Thyroid gland (tissue), 4 donors: Measurements from ENCODE around the gene GRM4. TPM values are rescaled to one million over a fixed set of nuclear protein-coding genes. Genes with fewer than 3 reads are reported as not detected.

Experiments used
- DNase-seq, 2 donors: peaks; one replicate each; pipeline ENCODE4 v3.0.0-alpha.2; 2019
- H3K27ac ChIP-seq, 3 donors: fragments of 200-600 bp; sonication (generic); 1 replicate in 2 of 3; 2 replicates in 1 of 3; pipeline ENCODE4 v1.5.1; 2016 to 2019; ENCODE audit warnings: mild to moderate bottlenecking in 1 of 3, moderate library complexity in 1 of 3
- H3K27me3 ChIP-seq: fragments of 200-600 bp; sonication (generic); one replicate; pipeline ENCODE4 v1.5.1; 2019
- H3K36me3 ChIP-seq, 2 donors: fragments of 200-600 bp; sonication (generic); one replicate each; pipeline ENCODE4 v1.5.1; 2016 to 2019
- H3K4me1 ChIP-seq, 2 donors: fragments of 200-600 bp; sonication (generic); one replicate each; pipeline ENCODE4 v1.5.1; 2017 to 2019
- H3K4me3 ChIP-seq, 3 donors: fragments of 200-600 bp; sonication (generic); replicated peaks in 1 of 3; 1 replicate in 2 of 3; 2 replicates in 1 of 3; pipeline ENCODE4 v1.5.1; 2016; ENCODE audit warnings: mild to moderate bottlenecking in 1 of 3
- H3K9me3 ChIP-seq: fragments of 200-600 bp; sonication (generic); one replicate; pipeline ENCODE4 v1.5.1; 2017
- POLR2A ChIP-seq, 2 donors: fragments of 450-650 bp; IDR thresholded peaks; one replicate each; pipeline ENCODE4 v1.6.1; 2017; ENCODE audit warnings: antibody characterized with exemption in 2 of 2, mild to moderate bottlenecking in 2 of 2, moderate library complexity in 1 of 2
- WGBS, 2 donors: methylation state at CpG; one replicate each; pipeline ENCODE4 v1.1.5; 2017; 5-methylcytosine and 5-hydroxymethylcytosine counted together
- intact Hi-C: fragments of 100-400 bp; cut with DNase I; formaldehyde crosslinking; loops from one replicate; pipeline ENCODE4 v1.15.1; 2023
- total RNA-seq, 4 donors: library from RNA; depleted of rRNA; stranded (reverse); fragments of >200 nt; gene quantifications; one replicate each; pipeline ENCODE4 v1.2.3, GENCODE V29; 2016
- TF ChIP-seq, protein P1 (sequence below), 6 experiments: fragments of 200-600 bp in 3 of 6; fragments of 450-650 bp in 3 of 6; sonication (generic) in 3 of 6; IDR thresholded peaks; one replicate each; pipeline ENCODE4 v1.5.1; 2016 to 2019; ENCODE audit warnings: antibody characterized with exemption in 6 of 6, mild to moderate bottlenecking in 2 of 6, inconsistent platforms in 1 of 6, moderate library complexity in 1 of 6

Gene GRM4
- total RNA-seq, 4 donors from 2014 or later: under 0.01 TPM; not detected in 3

DNA sequence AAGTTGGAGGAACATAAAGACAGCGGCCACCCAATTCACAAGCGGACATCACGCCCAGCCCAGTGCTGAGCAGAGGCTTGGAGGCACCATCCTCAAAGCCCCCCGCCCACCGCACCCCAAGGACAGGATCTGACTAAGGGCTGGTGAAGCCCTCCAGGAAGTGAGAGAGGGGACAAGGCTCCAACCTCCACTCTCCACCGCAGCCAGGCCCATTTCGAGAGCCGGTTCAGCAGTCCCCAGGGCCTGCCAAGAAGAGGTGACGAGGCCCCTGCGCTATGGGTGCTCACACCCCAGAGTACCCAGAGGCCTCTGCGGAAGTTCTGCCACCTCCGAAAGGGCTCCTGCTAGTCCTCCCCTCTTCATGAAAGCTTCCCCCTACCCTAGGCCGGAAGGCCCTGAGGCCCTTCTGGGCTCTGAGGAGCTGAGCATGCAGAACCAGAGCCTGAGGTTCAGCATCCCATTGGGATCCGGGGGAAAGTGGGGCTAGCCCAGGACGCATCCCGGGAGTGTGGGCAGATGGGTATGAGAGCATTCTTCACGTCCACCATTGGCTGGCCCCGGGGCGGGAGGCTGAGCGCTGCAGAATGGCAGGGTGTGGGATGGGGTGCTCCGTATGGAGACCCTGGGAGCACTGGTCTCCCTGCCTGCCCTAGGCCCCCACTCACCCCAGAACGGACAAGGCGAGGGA, 2.5 kb downstream of the GRM4 start:
- intact Hi-C loops: no loop called here
- Histone ChIP-seq H3K27me3 (peaks cover 26% of the 10 kb centered on the region), H3K36me3 (no peaks in the 10 kb centered on the region), H3K4me1 (peaks cover 13 to 27% of the 10 kb centered on the region in 2 donors), H3K27ac (no peak overlapping the region), H3K9me3 (no peaks in the 10 kb centered on the region), H3K4me3 (no peak overlapping the region)
- DNase-seq: no peak
- TF ChIP-seq POLR2A (IDR thresholded peaks at IDR 0.05): no peak
- TF ChIP-seq, protein P1, sequence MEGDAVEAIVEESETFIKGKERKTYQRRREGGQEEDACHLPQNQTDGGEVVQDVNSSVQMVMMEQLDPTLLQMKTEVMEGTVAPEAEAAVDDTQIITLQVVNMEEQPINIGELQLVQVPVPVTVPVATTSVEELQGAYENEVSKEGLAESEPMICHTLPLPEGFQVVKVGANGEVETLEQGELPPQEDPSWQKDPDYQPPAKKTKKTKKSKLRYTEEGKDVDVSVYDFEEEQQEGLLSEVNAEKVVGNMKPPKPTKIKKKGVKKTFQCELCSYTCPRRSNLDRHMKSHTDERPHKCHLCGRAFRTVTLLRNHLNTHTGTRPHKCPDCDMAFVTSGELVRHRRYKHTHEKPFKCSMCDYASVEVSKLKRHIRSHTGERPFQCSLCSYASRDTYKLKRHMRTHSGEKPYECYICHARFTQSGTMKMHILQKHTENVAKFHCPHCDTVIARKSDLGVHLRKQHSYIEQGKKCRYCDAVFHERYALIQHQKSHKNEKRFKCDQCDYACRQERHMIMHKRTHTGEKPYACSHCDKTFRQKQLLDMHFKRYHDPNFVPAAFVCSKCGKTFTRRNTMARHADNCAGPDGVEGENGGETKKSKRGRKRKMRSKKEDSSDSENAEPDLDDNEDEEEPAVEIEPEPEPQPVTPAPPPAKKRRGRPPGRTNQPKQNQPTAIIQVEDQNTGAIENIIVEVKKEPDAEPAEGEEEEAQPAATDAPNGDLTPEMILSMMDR (IDR thresholded peaks at IDR 0.05): no peak
- WGBS, 2 donors: 49 to 66% methylated on average over 14 to 23 of the region's 23 CpGs

DNA sequence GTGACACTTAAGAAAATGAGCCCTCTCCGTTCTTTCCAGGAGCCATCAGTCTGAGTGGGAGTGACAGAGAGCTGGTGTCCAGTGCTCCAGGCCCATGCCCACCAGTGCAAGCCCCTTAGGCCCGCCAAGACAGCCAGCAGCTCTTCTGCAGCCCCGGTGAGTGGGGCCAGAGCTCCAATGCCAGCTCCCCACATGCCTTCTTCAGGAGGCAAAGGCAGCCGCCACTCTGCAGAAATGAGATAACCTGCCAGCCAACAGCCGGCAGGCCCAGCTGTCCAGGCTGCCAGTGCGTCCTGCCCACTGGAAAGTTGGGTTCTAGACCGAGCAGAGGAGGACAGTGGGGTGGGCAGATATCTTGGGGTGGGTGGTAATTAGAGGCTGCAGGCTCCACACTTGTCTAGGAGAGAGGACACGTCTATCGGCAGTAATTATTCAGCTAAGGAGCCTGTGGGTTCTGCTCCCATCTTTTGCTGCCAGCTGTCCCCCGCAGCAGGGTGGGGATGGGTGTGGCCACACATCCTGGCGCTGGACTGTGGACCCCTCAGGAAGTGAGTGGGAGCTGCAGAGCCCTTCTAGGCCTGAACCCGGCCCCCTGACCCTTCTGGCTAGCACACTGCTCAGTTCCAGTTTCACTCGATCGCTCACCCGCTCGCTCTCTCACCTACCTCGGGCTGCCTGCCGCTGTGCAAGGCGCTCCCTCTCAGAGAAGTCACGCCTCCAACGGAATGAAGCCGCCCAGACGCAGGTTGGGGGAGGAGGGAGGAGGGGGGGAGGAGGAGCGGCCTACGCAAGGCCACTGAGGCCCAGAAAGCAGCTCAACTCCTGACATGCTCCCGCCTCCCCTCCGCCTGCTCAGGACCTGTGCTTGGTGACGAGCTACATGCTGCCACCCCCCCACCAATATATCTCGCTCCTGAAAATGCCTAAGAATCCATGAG, 3.6 kb downstream of the GRM4 start:
- intact Hi-C loops: no loop called here
- H3K36me3 ChIP-seq: no peaks in the 10 kb centered on the region
- peaks cover 13 to 27% of the 10 kb centered on the region in 2 donors for H3K4me1 ChIP-seq
- H3K9me3 ChIP-seq: no peaks in the 10 kb centered on the region
- TF ChIP-seq, protein P1 (IDR thresholded peaks at IDR 0.05): no peak
- no peak overlapping the region for H3K27ac ChIP-seq
- DNase-seq: peak in 1 of 2 donors; percentile 7
- H3K4me3 ChIP-seq: no peak overlapping the region
- H3K27me3 ChIP-seq: peaks cover 26% of the 10 kb centered on the region
- WGBS, 2 donors: 36 to 44% methylated on average over 18 to 25 of the region's 29 CpGs

DNA sequence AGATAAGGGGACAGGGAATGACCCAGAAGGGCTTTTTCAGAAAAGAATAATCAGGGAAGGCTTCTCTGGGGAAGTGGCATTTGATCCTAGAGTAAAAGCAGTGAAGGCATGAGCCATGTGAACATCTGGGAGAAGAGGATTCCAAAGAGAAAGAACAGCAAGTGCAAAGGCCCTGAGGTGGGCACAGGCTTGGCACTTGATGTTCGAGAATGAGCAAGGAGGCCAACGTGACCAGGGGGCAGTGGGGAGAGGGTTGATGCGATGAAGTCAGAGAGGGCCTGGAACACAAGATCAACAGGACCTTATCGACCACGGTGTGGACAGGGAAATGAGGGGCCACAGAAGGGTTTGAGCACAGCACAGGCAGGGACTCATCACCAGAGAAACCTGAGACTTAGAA, 5.8 kb downstream of the GRM4 start:
- Histone ChIP-seq H3K27me3 (peaks cover 26% of the 10 kb centered on the region), H3K4me1 (peaks cover 13 to 18% of the 10 kb centered on the region in 2 donors), H3K4me3 (no peak overlapping the region), H3K9me3 (no peaks in the 10 kb centered on the region), H3K27ac (no peak overlapping the region), H3K36me3 (no peaks in the 10 kb centered on the region)
- TF ChIP-seq, protein P1 (IDR thresholded peaks at IDR 0.05): no peak
- TF ChIP-seq POLR2A (IDR thresholded peaks at IDR 0.05): no peak
- WGBS, 2 donors: 85 to 93% methylated on average over 5 of the region's 5 CpGs
- no peak for DNase-seq
- intact Hi-C loops: no loop called here

DNA sequence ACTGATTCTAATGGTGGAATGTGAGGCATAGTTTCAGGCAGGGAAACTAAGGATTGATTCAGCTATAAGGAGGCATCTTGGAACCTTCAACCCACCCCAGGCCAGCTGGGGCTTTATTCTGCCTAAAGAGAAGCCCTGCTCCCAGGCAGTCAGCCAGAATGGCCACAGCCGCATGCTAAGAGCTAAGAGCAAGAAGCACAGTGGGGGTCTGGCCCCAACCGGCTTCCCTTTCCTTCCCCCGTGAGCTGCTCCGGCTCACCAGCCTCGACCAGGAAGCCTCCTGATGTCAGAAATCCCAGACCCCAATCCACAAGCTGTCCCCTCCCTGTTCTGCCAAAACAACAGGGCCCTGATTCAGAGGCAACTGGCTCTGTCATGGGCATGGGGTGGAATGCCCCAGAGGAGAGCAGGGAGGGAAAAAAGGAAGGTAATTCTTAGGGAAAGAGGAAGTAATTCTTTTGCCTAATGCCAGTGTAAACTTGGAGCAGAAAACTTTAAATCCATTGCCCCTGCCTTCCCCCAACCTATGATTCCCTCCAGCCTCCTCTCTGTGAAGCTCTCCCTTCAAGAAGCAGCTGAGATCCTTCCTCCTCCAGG, 6.9 kb downstream of the GRM4 start:
- Histone ChIP-seq H3K4me1 (peaks cover 4 to 8% of the 10 kb centered on the region in 2 donors), H3K27ac (no peak overlapping the region), H3K4me3 (no peak overlapping the region), H3K36me3 (no peaks in the 10 kb centered on the region), H3K9me3 (no peaks in the 10 kb centered on the region), H3K27me3 (peaks cover 20% of the 10 kb centered on the region)
- intact Hi-C loops: no loop called here
- TF ChIP-seq, protein P1 (IDR thresholded peaks at IDR 0.05): no peak
- no peak for TF ChIP-seq POLR2A (IDR thresholded peaks at IDR 0.05)
- no peak for DNase-seq
- 36 to 67% methylated on average over 4 to 5 of the region's 5 CpGs for WGBS, 2 donors
